22Rv1 (cell line): ENCODE measurements around the gene STARD10.

ENCODE experiments used
- H3K27ac ChIP-seq: fragments of 450-650 bp; 2 replicates; pipeline ENCODE4 v1.5.1; 2017
- ZFX ChIP-seq: fragments of 450-650 bp; IDR thresholded peaks from 2 replicates; pipeline ENCODE4 v1.6.1; 2017; ENCODE audit warnings: antibody characterized with exemption, borderline replicate concordance
- TF ChIP-seq, protein P1 (sequence below): fragments of 450-650 bp; IDR thresholded peaks from 2 replicates; pipeline ENCODE4 v1.5.1; 2017; ENCODE audit warnings: mild to moderate bottlenecking

The STARD10 gene

DNA sequence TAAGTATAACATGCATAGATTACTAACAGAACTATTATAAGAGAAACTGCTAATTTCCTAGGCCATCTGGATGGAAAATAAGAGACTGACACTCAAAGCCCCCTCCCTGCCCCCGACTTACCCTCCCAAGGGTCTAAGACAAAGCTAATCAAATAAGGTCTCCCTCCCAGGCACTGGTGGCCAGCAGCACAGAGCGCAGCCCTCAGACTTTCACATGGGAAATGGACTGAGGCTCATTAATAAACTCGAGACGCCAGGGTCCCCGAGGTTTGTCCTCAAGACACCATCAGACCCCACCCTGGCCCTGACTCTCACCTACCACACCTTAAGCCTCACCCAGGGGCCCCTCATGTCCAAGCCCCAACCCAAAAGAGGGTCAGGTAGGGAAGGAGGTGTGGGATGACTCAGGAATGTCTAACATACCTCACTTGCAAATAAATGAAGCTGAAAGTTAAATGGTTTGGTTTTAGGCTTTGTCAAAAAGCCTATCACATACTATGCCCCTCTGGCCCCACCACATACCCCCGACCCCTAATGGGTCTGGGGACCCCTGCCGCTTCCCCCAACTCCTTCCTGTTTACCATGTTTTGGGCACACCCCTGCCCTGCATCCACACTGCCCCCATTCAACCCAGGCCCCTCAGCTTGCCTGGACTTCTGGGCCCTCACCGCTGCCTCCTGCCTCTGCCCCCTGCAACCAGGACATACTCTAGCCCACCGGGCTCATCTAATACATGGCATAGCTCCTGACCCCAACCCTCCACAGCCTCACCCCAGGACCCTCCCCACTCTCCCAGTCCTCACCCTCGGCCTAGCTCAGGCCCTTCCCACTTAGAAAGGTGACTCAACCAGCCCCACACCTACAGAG is 53.1 kb downstream of the STARD10 start:
- no peak overlapping the region for H3K27ac ChIP-seq
- TF ChIP-seq ZFX, result no peak
- TF ChIP-seq, protein P1, sequence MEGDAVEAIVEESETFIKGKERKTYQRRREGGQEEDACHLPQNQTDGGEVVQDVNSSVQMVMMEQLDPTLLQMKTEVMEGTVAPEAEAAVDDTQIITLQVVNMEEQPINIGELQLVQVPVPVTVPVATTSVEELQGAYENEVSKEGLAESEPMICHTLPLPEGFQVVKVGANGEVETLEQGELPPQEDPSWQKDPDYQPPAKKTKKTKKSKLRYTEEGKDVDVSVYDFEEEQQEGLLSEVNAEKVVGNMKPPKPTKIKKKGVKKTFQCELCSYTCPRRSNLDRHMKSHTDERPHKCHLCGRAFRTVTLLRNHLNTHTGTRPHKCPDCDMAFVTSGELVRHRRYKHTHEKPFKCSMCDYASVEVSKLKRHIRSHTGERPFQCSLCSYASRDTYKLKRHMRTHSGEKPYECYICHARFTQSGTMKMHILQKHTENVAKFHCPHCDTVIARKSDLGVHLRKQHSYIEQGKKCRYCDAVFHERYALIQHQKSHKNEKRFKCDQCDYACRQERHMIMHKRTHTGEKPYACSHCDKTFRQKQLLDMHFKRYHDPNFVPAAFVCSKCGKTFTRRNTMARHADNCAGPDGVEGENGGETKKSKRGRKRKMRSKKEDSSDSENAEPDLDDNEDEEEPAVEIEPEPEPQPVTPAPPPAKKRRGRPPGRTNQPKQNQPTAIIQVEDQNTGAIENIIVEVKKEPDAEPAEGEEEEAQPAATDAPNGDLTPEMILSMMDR, result no peak

DNA sequence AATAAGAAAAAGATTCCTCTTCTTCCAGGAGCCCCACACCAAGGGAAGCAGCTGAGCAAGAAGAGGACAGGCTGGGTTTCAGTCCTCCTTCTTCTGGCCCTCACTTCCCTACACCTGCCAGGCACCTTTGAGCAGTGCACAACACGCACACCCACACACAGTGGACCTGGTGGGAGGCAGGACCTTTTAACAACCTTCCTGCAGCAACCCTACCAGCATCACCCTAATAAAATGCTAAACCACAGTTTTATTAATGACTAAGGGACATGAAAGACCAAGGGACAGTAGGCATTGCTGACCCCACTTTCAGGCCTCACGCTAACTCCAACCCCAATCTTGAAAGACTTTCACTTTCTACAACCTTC is 53.8 kb downstream of the STARD10 start:
- TF ChIP-seq ZFX, result no peak
- TF ChIP-seq, protein P1, result no peak
- no peak overlapping the region for H3K27ac ChIP-seq

DNA sequence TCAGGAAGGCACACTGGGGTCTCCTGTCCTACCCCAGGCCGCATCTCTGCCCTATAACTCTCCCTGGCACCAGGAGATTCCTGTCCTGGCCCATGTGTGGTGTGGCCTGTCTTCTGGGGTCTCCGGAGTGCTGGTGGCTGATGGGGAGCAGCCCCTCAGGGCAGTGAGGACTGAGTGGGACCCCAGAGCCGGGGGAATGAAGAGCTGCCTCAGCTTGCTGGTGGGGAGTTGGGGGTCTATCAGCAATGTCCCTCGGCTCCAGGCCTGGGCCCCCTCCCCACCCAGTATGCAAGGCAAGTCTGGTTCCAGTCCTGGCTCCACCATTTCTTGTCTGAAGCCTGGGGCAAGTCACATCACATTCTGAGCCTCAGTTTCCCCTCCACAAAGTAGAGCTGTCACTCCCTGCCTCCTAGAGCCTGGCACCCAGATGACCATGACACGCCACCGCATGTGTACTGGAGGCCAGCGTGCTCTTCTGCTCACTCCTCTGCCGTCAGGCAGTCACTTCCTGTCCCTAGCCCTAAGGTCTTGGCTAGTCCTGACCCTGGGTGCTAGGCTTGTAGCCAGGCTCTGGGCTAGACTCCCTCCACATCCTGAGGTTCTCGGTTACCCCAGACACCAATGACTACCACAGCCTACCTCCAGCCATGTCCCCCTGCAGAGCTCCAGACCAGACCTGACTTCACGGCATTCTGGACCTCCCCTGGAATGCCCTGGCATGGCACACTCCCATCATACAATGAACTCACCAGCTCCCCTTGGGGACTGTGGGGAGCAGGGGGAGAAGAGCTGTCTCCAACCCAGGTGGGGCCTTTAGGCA is 54.4 kb downstream of the STARD10 start:
- no peak overlapping the region for H3K27ac ChIP-seq
- TF ChIP-seq, protein P1, result no peak
- TF ChIP-seq ZFX, result no peak

DNA sequence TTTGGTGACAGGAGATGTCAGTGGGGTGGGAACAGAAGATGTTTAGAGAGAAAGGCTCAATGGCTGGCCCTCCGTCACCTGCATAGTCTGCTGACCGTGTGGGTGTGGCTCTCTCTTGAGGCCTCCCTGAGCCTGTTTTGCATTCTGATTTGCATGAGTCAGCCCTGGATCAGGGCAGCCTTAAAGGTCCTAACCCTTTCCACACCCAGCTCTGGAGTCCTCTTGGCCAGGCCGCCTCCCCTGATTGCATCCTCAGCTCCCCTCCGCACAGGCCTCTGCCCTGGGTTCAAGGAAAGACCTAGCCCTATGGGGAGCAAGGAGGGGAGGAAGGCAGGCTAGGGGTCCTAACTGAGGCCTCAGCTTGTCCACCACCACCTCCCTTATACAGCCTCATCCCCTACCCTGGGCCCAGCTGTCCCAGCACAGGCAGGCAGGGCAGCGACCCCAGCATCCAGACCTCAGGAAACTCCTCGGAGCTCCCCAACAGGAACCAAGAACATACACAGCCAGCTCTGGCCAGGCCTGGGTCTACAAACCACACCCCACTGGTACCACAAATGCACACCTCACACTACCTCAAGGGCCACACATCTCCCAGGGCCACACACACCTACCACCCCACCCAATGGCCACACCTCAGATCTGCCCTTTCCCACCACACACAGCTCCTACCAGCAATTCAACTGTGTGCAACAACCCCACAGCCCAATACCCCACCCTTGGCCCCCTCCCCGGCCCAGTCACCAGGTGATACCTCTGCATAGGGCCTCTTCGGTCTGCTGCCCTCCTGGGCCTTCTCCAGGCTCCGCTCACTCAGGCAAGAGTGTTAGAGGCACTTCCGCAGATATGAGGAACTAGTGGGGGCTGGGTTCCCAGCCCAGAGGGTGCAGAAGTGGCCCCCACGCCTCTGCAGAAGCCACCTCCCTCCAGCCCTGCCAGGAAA is 55.4 kb downstream of the STARD10 start:
- H3K27ac ChIP-seq, result no peak overlapping the region

DNA sequence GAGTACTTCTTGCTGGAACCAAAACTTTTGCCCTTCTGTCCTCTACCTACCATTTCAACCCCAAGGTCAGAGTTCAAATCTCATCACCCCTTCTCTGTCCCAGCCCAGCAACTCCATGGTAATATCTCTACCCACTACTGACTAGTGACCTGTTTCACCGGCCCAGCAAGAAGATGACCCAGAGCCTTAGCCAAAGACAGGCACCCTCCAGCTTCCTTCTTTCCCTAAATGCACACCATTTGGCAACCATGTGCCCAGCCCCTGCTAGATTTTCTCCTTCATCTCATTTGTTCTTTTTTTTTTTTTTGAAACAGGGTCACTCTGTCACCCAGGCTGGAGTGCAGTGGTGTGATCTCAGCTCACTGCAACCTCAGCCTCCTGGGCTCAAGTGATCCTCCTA is 56.5 kb downstream of the STARD10 start:
- no peak overlapping the region for H3K27ac ChIP-seq
- TF ChIP-seq ZFX, result no peak
- TF ChIP-seq, protein P1, result no peak

More for the DNA sequence above, 55.4 kb downstream of the STARD10 start:
- TF ChIP-seq ZFX, result no peak
- TF ChIP-seq, protein P1, result no peak

DNA sequence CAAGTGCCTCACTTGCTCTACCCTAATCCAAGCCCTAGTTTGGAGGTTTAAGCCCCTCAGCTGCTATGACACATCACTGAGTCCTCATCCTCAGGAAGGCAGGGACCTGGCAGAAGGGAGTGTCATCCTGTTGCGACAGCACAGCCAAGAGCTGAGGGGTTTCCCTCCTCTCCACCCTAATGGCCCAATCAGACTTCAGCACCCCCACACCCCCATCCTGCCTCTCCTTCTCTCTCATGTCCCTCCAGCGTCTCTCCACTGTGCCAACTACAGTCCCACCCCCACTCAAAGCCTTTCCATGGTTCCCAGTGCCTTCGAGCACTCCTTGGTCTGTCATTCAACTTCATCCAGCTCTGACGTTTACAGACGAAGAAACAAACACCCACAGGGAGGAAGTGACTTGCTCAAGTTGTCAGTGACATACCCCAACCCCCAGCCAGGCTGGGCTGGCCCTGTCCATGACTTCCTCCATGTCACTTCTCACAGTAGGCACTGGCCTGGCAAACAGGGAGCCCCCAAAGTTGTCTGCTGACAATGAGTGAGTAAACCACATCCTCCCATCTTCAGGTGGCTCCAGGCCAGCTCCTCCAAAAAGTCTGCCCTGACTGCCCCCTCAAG is 57.3 kb downstream of the STARD10 start:
- no peak for TF ChIP-seq ZFX
- TF ChIP-seq, protein P1, result no peak
- no peak overlapping the region for H3K27ac ChIP-seq
